GM18858 (cell line): Measurements from ENCODE around the gene IPO4.

Experiments used
- ATAC-seq: cut with Tn5 transposase; IDR thresholded peaks from one replicate; pipeline ENCODE4 v1.9.1; 2021; ENCODE audit not compliant: unreplicated experiment

Gene IPO4

DNA sequence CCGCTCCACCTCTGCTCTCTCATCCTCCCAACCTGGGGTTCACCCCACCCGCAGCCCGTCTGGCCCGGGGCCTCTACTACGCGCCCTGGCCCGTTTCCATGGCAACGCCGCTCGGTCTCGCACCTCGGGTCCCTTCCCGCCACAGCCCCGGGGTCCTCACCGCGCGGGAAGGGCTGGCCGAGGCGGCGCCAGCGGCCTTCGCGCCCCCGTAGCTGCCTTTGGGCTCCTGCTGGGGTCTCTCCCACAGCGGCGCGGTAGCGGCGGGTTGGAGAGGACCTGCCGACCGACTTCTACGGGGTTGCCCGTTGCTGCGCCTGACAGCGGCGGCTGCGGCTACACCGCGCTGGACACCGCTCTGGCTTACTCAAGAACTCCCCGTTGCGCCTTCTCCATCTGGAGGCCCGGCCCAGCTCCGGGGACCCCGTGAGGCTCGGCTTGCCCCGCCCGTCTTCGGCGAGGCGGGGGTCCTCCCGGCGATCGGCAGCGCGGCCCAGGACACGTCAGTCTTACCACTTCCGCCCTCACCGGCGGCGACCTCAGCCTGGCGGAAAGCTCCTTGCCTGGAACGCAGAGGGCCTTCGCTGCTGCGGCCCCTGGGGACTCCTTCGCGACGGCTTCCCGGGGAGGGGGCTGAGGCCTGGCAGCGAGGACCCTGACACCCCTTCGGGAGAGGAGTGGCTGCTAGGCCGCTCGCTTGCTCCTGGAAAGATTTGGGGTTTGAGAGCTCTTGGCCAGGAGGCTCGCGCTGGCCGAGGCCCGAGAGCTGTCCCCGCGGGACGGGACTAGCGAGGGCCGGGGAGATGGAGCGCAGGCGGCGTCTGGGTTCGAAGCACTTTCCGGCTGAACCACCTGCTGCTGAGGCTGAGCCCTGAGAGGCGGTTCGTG, 6.8 kb upstream of the IPO4 start, which contains the start of gene TM9SF1:
Gene TM9SF1 (minus strand): TSS at position 256 of the 885 bp plus-strand sequence. CDS start 422 bp downstream, outside the sequence.
- peak; percentile 65 for ATAC-seq

DNA sequence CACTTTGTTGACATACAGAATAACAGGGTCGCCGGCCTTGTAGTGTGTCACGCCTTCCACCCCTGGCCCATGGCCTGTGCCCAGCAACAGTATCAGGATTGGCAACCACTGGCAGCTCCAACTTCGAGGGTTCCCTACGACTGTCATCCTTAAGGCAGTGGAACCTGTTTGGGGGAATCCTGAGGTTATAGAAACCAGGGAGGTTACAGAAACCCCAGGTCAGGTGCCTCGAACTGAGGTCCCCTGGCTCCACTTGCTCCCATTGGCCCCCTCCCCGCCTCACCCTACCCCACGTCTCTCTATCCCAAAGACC, 6.2 kb upstream of the IPO4 start:
- ATAC-seq = no peak

DNA sequence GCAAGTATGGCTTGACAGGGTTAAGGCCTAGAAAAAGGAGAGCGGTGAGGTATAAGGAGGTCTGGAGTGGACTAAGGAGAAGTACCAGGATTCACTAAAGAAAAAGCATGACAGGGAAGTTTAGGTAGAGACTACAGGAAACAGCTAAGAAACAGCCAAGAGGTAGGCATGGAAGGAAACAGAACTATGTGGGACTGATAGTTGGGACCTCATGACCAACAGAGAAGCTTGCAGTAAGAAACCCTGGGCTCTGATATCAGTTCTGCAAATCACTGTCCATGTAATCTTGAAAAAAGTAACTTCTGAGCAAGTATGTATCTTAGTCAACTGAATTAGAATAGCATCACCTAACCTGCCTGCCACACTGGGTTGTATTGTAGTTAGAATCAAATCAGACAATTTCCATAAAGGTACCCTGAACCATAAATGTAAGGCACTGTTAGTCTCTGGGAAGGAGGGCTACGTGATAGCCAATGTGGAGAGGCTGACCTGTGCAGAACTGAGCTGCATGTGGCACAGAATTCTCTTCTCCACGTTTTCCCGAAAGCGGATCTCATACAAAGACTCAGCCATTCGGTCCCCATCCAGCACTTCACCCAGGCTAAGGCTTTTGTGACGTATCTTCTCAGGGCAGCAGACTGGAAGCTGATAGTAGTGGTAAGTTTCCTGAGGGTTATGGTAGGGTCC, 5.7 kb upstream of the IPO4 start:
- no peak for ATAC-seq

GRCh38 chr14:24192933-24193332, 4.3 kb upstream of the IPO4 start:
- no peak for ATAC-seq

DNA sequence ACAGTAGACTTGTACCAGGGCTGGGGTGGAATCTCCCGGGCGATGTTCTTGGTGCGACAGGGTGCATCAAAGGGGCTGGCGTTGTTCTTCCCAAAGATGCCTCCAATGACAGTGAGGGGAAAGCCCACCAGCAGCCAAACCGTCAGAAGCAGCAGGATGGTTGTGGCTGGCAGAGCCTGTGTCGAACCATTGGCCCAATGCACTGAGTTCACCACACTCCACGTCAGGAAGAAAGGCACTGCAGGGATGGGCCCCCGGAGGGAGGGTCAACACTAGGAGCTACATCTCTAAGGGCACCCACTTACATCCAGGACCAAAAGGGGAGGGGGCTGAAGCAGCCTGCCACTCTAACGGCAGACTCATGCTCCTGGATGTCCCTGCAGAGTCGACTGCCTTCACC, 1.8 kb upstream of the IPO4 start:
- ATAC-seq = no peak

DNA sequence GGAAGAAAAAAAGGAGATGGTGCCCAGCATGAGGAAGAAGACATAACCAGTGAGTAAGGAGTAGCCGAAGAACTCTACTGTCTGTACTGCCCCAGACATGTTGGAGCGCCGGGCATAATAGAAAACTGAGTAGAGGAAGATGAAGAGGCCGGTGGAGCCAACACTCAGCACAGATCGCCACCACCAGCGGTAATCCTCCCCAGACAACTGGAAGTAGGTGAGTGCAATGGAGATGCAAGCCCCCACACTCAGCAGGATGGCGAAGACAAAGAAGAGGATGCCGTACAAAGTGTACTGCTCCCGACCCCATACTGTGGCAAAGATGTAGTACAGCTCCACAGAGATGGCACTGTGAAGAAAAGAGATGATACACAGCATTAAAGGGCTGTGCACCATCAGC, 844 bp upstream of the IPO4 start:
- no peak for ATAC-seq

GRCh38 chr14:24189059-24189375, 401 bp upstream of the IPO4 start:
- no peak for ATAC-seq

GRCh38 chr14:24187539-24187915, 1.1 kb downstream of the IPO4 start:
- no peak for ATAC-seq

- ATAC-seq = no peak
Measured at GRCh38 chr14:24186831-24187538, 1.6 kb downstream of the IPO4 start.

DNA sequence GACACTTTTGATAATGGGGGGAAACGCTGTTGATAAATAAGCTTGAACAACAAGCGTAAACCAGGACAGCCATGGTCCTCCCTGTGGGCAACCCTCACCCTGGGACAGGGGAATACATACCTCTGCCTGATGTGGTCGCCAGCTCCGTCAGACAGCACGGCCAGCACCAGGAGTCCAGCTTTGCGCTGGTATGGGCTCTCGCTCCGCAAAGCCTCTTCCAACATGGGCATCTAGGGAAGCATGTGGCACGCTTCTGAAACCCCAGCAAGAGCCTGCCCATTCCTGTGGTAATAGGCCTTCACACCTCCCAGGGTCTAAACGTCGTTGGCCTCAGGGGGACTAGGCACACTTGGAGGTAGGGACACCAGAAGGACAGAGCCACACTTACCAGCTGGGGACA, 2.9 kb downstream of the IPO4 start:
- ATAC-seq = no peak

GRCh38 chr14:24185026-24185425, 3.6 kb downstream of the IPO4 start:
- ATAC-seq = no peak

- no peak for ATAC-seq
Measured at GRCh38 chr14:24184104-24184970, 4.3 kb downstream of the IPO4 start.

- no peak for ATAC-seq
Measured at GRCh38 chr14:24183014-24183481, 5.6 kb downstream of the IPO4 start.

- ATAC-seq = no peak
Measured at GRCh38 chr14:24182110-24182882, 6.3 kb downstream of the IPO4 start.

- ATAC-seq = no peak
Measured at GRCh38 chr14:24181371-24182077, 7.1 kb downstream of the IPO4 start.

DNA sequence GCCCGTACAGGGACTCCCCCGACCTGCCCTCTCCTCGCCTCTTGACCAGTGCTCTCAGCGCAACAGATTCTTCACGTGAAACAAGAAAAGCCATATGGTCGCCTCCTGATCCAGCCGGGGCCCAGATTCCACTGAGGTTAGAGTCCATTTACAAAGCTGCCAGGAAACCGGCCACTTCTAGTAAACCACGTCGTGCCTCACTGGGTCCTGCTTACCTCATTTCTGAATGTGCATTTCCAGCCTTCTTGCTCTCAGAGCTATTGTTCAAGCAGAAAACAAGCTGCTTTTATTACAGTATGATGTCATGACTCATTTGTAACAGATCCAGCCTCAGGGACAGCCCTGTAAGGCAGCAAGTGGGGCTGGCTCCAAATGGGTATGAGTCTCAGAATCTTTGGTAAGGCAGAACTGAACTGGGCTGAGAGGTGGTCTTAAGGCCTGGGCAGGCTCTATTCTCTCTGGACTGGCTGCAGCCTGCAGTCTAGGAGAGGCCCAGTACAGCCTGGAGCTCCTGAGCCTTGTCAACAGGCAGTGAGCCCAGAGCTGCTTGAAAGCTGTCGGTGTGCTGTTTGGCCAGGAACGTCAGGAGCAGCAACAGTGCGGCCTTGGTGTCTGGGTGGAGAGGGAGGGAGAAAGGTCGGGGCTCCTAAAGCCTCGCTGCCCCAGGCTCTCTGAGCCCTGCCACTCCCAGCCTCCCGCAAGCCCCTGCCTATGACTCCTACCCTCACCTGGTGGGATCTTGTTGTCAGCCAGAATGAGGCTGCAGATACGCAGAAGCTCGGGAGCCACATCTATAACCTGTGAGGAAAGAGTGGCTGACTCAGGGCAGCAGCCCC, 8.4 kb downstream of the IPO4 start:
- no peak for ATAC-seq

- ATAC-seq = no peak
Measured at GRCh38 chr14:24179294-24179960, 9.2 kb downstream of the IPO4 start.
